NCI-H2107 treated with DMSO at 0.1 percent for 48 hours (cell line): ENCODE data around the gene ULBP2.
"Not testable (repeated sequence)": the region's sequence is repeated elsewhere in the genome, so short reads cannot be mapped to it uniquely, and the experiment has no call there.

Experiments
- DNase-seq: peaks from one replicate; lab custom pipeline; 2025; ENCODE audit not compliant: unreplicated experiment; lab: John Stamatoyannopoulos, UW

ULBP2 gene

DNA sequence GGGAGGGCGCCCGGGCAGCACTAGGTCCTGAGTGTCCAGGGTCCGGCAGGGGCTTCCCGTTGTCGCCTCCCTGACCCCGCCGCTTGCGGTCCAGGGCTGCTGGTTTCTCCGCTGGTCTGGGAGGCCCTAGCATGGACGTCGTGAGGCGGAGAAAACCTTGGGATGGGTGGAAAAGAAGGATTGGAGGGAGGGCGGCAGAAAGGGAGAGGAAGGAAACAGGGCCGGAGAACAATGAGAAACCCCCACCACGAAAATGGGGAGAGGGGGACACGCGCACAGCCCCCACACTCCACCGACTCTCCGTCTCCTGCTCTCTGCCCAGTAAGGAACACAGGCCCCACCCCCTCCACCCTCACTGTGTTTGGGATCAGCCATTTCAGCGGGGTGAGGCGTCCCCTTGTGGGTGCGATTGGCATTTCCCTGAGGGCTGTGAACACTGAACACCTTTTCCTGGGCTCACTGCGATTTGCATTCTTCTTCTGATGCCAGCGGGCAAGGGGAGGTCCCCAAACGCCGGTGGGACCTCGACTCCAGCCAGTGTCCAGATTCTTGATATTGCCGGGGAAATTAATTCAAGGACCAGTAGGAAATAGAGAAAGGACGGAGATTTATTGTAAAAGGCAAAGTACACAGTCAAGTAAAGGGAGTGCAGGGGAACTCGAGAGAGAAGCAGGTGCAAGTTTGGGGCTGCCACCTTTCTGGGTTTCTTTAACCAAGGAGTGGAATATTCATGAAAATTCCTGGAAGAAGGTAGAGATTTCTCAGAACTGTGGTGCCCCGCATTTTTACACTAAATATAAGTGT, 15.6 kb upstream of the ULBP2 start:
- peak; percentile 79 for DNase-seq

DNA sequence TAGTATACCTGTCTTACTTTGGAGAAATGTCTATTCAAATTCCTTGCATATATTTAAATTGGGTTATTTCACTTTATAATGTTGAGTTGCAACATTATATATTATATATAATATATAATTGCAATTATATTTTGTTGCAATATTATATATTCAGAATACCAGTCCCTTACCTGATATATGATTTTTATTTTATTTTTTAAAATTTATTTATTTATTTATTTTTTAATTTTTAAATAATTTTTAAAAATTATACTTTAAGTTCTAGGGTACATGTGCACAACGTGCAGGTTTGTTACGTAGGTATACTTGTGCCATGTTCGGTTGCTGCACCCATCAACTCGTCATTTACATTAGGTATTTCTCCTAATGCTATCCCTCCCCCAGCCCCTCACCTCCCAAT, 14.8 kb upstream of the ULBP2 start:
- not testable (repeated sequence) for DNase-seq

DNA sequence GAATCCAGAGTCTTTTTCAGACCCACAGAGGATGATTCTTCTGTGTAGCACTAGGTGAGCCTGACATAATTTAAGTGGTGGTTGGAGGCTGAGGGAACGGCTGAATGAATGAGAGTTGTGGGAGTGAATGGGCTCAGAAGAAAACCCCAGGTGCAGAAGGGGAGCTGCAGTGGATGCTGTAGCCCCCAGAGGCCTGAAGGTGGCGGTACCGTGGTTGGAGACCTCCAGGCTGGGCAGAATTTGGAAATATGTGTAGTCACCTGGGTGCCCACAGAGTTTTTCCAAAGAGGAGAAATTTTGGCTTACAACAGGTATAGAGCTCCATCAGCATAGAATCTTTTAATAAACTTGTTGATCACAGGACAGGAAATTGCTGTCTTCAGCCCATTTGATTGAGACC, 12.4 kb upstream of the ULBP2 start:
- no peak for DNase-seq

DNA sequence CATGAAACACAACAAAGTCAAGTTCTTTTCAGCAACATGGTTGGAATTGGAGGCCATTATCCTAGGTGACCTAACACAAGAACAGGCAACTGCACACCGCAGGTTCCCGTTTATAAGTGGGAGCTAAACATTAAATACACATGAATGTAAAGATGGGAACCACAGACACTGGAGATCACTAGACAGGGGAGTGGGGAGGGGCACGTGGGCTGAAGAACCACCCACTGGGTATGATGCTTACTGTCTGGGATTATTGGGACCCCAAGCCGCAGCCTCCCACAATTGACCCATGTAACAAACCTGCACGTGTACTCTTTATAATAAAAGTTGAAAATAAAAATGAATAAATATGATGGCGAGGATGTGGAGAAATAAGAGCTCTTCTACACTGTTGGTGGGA, 10.3 kb upstream of the ULBP2 start:
- no peak for DNase-seq

DNA sequence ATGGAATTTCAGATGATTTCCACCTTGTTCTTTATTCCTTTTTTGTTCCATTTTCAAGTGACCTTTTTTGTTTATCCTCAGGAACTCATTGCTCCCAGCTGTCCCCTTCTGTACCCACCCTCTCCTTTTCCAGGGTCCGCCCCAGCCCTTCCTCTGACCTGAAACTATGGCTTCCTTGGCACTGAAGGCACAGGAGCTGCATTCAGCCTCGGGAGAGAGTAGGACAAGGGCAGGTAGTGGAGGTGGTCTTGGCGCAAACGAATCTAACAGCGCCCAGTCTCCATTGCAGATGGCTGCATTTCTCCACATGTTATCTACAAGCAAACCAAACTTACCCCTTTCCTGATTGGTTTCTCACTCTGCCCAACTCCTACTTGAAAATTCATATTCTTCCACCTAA, 8.8 kb upstream of the ULBP2 start:
- no peak for DNase-seq

DNA sequence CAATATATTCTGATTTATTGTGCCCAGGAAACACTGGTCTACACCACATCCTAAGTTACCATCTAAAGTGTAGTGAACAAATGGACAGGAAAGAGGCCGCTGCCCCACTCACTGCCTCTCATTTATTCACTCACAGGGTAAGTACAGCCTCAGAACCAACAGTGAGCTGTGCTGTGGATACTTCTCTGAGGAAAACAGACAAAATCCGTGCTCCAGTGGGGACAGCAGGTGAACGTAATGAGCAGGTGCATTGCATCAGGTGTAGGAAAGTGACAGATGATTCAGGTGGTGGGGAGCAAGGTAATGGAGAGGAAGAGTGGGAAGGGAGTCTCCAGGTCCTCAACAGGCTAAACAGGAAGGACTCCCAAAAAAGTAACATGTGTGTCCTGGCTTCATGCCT, 8.4 kb upstream of the ULBP2 start:
- DNase-seq, result no peak

DNA sequence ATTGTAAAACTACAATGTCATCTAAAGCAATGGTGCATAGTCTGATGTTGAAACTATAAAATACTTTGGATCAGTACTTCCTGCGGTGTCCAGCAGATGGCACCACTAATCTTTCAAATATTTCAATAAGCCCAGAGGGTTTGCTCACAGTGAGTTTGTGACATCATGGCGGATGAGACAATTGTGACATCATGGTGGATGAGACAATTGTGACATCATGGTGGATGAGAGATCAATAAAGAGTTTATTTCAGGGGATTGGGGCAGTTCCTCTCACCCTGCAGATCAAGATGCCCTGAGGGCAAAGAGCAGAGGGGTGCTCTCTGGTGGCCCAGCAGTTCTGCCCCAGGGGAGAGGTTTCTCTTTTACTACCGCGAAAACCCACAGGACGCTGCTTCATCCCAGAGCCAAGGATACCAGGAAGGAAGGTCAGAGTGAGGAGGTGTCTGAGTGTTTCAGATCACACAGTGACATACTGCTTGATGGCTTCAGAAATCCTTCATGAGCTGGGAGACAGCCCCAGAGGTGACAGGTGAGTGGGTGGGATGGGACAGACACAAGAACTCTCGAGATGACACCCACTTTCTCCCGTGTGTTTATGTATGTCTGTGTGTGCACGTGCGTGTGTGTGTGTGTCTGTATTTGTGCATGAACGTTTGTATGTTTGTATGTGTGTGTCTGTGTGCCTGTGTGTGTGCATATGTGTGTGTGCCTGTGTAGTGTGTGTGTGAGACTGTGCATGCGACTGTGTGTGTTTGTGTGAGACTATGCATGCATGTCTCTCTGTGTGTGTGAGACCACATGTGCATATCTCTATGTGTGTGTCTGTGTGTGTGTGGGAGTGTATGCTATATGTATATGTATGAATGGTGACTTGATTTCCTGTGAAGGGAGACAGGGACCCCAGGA, 7.3 kb upstream of the ULBP2 start:
- peak; percentile 54 for DNase-seq

DNA sequence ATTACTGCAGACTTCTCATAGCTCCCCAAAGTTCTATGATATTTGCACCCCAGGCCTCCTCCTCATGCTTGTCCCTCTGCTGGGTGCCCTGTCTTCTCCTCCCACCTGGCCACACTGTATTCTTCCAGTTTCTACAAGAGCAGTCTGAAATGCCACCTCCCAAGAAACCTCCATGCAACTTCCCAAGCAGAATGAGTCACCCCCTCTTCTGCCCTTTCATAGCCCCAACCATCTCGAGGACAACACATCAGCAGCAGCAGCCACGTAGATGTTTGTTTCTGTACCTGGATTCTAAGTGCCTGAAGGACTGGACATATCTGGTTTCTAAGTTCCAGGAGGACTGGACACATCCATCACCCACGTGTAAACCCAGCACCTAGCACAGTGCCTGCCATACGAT, 6.6 kb upstream of the ULBP2 start:
- no peak for DNase-seq

DNA sequence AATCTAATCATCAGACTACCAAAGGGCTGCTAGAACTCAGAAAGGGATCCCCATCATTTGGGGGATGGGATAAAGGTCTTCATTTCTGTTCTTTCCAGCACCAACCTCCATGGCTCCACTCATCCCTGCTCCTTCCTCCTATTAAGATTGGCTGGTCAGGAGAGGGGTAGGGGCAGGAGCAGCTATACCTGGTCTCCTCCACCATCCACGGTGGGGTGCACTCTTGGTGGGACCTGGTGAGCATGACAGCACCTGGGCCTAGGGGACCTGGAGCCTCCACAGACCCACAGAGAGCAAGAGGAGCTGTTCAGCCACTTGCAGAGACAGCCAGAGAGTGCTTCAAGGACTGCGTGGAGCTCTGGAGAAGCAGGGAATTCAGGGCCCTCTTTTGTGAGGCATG, 6.1 kb upstream of the ULBP2 start:
- no peak for DNase-seq

DNA sequence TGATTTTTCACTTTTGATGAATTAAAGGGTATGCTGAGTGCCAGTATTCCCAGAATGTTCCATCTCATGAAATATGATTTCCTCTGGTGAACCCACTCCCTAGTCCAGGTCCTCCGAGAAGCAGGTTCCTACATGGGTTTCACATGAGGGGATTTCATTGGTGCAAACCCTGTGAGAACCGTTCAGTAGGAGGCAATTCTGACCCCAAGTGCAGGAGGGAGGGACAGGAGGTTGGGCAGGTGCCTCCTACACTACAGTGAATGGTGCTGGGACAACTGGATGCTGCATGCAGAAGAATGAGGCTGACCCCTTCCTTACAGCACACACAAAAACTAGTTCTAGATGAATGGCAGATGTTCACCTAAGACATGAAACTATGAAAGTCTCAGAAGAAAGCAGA, 5.1 kb upstream of the ULBP2 start:
- no peak for DNase-seq

DNA sequence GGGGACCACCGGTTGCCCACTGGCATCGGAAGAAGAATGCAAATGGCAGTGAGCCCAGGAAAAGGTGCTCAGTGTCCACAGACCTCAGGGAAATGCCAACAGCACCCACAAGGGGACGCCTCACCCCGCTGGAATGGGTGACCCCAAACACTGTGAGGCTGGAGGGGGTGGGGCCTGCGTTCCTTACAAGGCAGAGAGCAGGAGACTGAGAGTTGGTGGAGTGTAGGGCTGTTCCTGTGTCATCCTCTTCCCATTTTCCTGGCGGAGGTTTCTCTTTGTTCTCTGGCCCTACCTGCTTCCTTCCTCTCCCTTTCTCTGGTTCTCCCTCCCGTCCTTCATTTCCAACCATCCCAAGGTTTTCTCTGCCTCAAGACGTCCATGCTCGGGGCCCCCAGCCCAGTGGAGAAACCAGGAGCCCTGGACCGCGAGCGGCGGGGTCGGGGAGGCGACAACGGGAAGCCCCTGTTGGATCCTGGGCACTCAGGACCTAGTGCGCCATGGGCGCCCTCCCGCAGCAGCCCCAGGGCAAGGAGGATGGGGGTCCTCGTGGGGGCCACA, 3.7 kb upstream of the ULBP2 start:
- DNase-seq, result not testable (repeated sequence)

DNA sequence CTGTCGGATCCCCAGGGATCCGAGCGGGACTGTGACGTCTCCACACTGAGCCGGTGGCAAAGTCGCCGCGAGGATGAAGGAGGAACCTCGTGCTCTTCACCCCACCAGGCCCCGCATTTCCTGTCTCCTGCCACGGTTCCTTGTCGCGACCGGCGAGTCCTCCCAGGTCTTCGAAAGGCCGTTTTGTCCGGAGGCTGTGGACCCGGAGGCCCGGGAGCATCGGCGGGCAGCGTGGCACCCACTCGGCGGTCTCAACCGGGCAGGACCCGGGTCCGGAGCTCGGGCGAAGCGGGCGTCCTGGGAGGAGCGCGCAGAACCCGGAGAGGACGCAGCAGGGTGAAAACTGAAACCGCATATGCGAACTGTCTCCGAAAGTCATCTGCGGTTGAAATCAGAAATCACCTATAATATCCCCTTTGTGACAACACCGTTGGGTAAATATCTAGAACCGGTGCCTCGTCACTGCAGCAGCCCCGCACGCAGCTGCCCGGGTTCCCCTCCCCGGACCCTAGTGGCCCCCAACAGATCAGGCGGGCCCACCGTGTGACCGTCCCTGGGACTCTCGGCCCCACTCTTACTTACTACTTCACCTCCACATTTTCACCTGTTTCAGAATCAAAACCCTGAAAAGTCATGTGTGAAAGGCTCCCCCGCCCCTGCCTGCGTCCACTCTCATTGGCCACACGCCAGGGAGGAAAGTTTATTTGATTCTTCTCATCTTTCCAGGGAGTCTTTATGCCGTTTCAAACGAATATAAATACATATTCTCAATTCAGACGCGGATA, 3.1 kb upstream of the ULBP2 start:
- no peak for DNase-seq

DNA sequence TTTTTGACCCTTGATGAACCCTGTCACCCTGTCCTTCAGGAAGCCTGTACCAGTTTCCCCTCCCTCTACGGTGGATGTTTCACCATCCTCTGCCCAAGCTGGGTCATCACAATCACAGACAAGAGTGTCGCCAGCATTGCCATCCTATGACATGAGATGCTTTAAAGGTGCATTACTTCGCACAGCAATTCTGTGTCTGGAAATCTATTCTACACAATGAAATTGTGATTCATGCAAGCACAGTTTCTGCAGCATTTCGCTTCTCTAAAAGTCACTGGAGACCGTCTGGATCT, 2.5 kb upstream of the ULBP2 start:
- no peak for DNase-seq

DNA sequence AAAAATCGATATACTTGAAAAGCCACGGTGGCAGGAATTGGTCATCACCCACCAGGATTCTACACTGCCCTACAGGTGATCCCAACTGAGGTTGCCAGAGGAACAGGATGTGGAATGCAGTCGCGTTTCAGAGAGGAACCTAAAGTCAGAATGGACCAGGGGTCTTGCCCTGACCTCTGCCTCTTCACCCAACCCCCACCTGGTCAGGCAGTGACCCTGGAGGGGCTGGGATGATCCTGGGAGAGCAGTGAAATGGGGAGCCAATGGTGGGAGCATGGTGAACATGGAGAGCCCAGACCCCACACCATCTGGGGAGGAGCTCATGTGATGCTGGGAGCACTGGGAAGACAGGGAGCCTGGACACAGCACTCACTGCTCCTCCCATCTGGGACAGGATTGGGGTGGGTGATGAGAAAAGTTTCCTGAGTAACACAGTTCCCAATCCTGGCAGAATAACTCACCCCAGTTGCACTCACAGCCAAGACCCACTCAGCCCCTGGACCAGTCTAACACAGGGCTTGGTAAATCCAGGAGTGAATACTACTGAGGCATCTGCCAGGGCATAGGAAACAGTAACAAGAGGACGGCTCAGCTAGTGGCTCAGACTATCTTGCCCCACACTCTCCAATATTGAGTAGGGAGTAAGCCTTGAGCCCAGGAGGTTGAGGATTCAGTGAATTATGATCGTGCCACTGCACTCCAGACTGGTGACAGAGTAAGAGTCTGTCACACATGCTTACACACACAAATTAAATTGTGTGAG, 1.7 kb upstream of the ULBP2 start:
- no peak for DNase-seq

DNA sequence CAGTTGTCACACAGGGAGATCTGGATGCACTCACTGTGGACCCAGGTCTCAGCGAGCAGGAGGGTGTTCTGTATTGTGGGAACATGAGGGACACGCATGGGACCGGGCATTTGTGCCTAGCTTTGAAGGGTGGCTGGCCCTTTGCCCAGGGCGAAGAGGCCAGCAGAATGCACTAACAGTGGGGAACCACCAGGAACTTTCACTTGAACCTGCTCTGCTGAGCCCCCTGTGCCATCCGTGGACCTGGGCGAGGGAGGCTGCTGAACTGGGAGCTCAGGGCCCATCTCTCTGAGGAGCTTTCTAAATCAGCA, 1.2 kb upstream of the ULBP2 start:
- no peak for DNase-seq

DNA sequence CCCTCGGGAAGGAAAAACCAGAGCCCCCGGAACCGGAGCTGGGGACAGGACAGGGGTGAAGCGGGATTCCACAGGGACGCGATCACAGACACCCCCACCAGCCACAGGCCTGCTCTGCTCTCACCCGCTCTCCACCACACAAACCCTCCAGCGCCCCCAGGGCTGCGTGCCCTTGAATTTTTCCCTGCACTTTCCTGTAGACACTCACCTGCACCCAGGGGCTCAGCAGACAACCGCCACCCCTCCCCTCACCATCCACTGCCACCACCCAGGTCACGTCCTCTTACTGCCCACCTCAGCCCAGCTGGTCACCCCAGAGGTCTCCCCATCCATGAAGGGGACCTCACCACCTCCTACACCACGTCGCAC, 631 bp downstream of the ULBP2 start:
- DNase-seq, result no peak

DNA sequence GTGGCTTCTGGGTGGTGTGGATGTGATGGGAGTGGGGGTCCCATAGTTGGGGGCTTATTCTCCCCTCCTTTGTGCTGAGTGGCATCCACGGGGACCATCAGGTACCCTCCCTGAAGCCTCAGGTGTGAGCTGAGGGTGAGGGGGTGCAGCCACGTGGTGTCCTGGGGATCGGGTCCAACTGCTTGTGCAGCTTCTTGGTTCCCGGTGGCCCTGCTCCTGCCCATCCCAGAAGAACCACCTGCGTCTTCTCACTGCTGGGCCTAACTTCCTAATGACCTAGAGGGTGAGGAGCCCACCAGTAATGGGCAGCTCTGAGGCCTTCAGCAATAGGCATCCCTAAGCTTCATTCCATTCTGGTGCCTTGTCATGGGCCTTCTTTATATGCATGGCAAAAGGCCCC, 1.5 kb downstream of the ULBP2 start:
- DNase-seq, result not testable (repeated sequence)

DNA sequence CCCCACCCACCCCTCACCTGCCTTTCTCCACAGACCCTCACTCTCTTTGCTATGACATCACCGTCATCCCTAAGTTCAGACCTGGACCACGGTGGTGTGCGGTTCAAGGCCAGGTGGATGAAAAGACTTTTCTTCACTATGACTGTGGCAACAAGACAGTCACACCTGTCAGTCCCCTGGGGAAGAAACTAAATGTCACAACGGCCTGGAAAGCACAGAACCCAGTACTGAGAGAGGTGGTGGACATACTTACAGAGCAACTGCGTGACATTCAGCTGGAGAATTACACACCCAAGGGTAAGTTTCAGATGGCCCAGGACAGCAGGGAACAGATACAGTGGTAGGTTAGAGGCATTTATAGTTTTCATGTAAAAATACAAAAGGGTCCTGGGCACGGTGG, 3.5 kb downstream of the ULBP2 start:
- DNase-seq, result not testable (repeated sequence)

DNA sequence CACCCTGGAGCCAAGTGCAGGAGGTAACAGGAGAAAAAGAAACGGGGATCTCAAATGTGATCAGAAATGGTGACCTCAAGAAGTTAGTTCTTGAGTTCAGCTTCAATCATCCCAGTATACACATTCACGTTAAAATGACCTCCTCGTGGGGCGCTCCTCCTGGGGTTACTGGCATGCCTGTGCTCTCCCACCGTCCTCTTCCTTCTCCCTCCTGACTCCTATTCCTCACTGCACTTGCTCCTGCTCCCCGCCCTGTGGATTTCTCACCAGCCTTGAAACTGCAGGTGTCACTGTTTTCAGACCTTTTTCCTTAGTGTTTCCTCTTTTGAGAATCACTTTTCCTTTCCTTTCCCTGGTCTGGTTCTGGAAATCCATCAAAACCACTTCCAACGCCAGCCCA, 4.8 kb downstream of the ULBP2 start:
- not testable (repeated sequence) for DNase-seq

DNA sequence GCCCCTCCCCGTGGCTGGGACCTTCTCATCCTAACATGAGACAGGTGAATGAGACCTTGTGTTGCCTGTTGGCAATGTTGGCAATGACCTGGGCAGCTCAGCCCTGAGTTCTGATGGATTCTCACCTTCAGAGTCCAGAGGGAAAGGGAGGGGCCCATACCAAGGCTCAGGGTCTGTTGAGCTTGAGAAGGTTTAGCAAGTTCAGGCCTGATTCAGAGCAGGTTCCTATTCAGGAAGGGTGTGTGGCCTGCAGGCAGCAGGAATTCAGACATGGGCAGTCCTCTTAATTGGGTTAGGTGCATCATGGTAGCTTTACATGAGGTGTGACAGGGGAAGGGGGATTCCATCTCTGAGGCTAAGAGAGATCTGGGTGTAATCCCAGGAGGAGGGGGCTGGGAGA, 5.7 kb downstream of the ULBP2 start:
- DNase-seq, result not testable (repeated sequence)

DNA sequence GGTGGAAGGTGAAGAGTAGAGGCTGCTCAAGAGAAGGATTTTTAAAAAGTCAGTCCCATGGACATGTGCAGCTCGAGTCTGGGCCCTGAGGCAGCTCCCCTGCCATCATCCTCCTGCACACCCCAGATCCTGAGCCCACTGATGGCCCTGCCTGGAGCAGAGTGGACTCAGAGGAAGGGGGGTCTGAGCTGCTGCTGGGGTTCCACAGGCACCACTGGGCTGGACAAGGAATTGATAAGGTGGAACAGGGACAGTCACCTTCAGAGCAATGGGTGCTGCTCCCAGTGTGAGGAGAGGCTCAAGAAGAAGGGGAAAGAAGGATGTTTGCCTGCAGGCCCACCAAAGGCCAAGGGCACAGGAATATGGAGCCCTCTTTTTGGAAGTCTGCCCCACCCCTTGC, 6.2 kb downstream of the ULBP2 start:
- DNase-seq, result no peak
